ENCODE results near the gene PRPF8. TPM values are rescaled to one million over a fixed set of nuclear protein-coding genes. Genes with fewer than 3 reads are reported as not detected.

PRPF8 gene
- total RNA-seq, 3 donors from 2014 or later: 173 to 183 (median 176) TPM

GRCh38 chr17:1712271-1712670 lies 27.6 kb upstream of the PRPF8 start:
- Histone ChIP-seq H3K9me3 (no peaks in the 10 kb centered on the region), H3K4me3 (no peak overlapping the region), H3K27ac (peak overlapping the region in 1 of 2 donors; percentile 33), H3K36me3 (no peaks in the 10 kb centered on the region), H3K27me3 (no peaks in the 10 kb centered on the region), H3K4me1 (peaks cover 8 to 14% of the 10 kb centered on the region in 2 donors)
- TF ChIP-seq POLR2AphosphoS5 (IDR thresholded peaks at IDR 0.05): no peak
- TF ChIP-seq CTCF (IDR thresholded peaks at IDR 0.05): no peak
- no peak for TF ChIP-seq POLR2A (IDR thresholded peaks at IDR 0.05)
- no peak for DNase-seq (ENCODE audit: low spot score in 2 of 2)
- intact Hi-C loops (cut with DNase I; ENCODE audit: low total_unique reads): no loop called here

- intact Hi-C loops (cut with DNase I; ENCODE audit: low total_unique reads): no loop called here
- H3K4me1 ChIP-seq: peaks cover 8 to 14% of the 10 kb centered on the region in 2 donors
Measured at GRCh38 chr17:1711804-1712203, 27.1 kb upstream of the PRPF8 start.

DNA sequence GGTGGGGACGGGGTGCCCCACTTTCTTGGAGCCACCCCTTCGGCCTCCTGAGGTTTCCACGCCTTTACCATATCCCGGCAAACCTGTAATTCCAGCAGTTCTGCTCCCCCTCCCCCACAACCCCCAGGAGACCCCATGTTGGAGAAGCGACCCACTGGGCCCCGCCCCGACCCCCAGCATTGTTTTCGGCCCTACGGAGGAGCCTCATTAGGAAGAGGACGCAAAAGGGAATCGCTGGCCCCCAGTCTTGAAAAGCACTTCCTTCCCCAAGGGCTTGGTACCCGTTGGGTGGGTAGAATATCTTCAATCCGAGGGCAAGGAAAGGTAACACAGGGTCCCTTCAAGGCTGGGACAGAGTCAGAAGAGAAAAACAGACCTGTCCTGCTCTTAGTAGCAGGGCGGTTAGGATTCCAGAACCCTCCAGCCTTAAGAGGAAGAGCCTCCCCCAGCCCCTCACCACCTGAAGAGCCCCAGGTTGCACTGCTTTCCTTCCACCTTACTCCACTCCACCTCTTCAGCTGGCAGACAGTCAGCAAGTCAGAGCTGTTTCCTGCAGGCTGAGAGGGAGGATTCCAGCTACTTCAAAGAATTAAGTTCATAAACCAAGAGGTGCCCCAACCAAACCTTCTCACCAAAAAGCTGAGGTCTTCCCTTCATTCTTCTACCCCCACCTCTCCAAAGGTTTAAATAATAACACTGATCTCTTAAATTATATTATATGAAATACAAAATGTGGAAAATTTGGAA lies 26.3 kb upstream of the PRPF8 start:
- intact Hi-C loops (cut with DNase I; ENCODE audit: low total_unique reads): no loop called here
- no peaks in the 10 kb centered on the region for H3K27me3 ChIP-seq
- TF ChIP-seq POLR2AphosphoS5 (IDR thresholded peaks at IDR 0.05) (no peak), POLR2A (IDR thresholded peaks at IDR 0.05) (no peak), CTCF (IDR thresholded peaks at IDR 0.05) (no peak)
- peak overlapping the region; percentile 67 to 97 (median 82) for H3K4me3 ChIP-seq
- no peaks in the 10 kb centered on the region for H3K36me3 ChIP-seq
- H3K27ac ChIP-seq: peak overlapping the region; percentile 82 to 89
- no peaks in the 10 kb centered on the region for H3K9me3 ChIP-seq
- peaks cover 8 to 14% of the 10 kb centered on the region in 2 donors for H3K4me1 ChIP-seq
- DNase-seq (ENCODE audit: low spot score in 2 of 2): no peak

More at GRCh38 chr17:1711804-1712203, 27.1 kb upstream of the PRPF8 start:
- Histone ChIP-seq H3K4me3 (no peak overlapping the region), H3K27ac (no peak overlapping the region), H3K27me3 (no peaks in the 10 kb centered on the region), H3K9me3 (no peaks in the 10 kb centered on the region), H3K36me3 (no peaks in the 10 kb centered on the region)
- no peak for TF ChIP-seq POLR2AphosphoS5 (IDR thresholded peaks at IDR 0.05)
- TF ChIP-seq CTCF (IDR thresholded peaks at IDR 0.05): no peak
- TF ChIP-seq POLR2A (IDR thresholded peaks at IDR 0.05): no peak
- DNase-seq (ENCODE audit: low spot score in 2 of 2): no peak

DNA sequence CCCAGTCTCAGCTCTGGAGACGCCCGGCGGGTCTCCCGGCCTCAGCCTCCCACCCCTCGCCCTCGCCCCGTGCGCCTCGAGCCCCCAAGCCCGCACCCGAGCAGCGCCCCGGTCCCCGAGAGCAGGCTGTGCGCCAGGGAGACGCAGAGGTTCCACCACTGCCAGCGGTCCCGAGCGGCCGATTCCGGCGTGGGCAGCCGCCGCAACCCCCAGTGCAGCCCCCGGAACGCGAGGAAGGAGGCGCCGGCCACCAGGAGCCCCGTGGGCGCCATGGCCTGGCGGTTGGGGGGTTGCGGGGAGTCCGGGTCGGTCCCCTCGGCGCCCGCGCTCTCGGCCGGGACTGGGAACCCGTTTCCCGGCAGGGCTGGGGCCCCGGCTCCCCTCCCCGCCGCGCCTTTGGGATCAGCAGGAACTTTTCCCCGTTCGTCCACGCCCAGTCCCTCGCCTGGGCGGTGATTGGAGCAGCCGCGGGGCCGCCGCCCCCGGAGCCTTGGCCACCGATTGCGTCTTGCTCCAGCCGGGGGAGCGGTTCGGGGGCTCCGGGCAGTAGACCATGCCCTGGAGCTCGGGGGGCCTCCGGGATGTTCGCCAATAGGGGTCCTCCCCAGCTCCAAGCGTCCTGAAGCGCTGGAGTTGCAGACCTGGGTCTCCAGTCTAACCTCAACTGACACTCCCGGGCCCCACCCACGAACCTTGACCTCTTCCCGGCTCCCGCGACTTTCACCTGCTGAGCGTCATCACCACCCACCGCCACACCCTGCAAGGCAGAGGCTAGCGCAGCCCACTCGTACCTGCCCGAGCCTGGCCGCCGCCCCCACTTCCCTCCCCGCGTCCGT lies 25.5 kb upstream of the PRPF8 start, which contains the start of gene TLCD2:
Gene TLCD2, minus strand, starts transcription at position 407 of the 836 bp plus-strand sequence. Its CDS starts 135 bp downstream, at position 272.
- Histone ChIP-seq H3K9me3 (no peaks in the 10 kb centered on the region), H3K36me3 (no peaks in the 10 kb centered on the region), H3K4me3 (peak within 1 kb of the TSS; percentile 67 to 97 (median 82)), H3K4me1 (peaks cover 8 to 14% of the 10 kb centered on the region in 2 donors), H3K27me3 (no peaks in the 10 kb centered on the region), H3K27ac (peak within 1 kb of the TSS; percentile 82 to 89)
- no peak for DNase-seq (ENCODE audit: low spot score in 2 of 2)
- TF ChIP-seq CTCF (IDR thresholded peaks at IDR 0.05): no peak
- TF ChIP-seq POLR2AphosphoS5 (IDR thresholded peaks at IDR 0.05): peak in 1 of 3 donors; percentile 38
- no peak for TF ChIP-seq POLR2A (IDR thresholded peaks at IDR 0.05)
- intact Hi-C loops (cut with DNase I; ENCODE audit: low total_unique reads): no loop called here
